A549 treated with CpdA at 1 μM for 4 hours (cell line): Measurements from ENCODE around the gene NPIPB6. TPM values are rescaled to one million over a fixed set of nuclear protein-coding genes. Genes with fewer than 3 reads are reported as not detected.

ENCODE experiments used
- total RNA-seq: library from RNA; stranded (reverse); fragments of 200-300 nt; extraction: Qiagen RNA extraction; gene quantifications from 5 replicates; pipeline ENCODE4 v1.2.3, GENCODE V29; 2022; ENCODE audit warnings: low read depth

The NPIPB6 gene
- 1.3 to 3.3 TPM (median 2.1 TPM) in 5 replicates for total RNA-seq

GRCh38 chr16:28363408-28363807, at the start of gene NPIPB6:
NPIPB6 (minus strand) TSS chr16:28363508; CDS start chr16:28362822, 686 bp downstream.

DNA sequence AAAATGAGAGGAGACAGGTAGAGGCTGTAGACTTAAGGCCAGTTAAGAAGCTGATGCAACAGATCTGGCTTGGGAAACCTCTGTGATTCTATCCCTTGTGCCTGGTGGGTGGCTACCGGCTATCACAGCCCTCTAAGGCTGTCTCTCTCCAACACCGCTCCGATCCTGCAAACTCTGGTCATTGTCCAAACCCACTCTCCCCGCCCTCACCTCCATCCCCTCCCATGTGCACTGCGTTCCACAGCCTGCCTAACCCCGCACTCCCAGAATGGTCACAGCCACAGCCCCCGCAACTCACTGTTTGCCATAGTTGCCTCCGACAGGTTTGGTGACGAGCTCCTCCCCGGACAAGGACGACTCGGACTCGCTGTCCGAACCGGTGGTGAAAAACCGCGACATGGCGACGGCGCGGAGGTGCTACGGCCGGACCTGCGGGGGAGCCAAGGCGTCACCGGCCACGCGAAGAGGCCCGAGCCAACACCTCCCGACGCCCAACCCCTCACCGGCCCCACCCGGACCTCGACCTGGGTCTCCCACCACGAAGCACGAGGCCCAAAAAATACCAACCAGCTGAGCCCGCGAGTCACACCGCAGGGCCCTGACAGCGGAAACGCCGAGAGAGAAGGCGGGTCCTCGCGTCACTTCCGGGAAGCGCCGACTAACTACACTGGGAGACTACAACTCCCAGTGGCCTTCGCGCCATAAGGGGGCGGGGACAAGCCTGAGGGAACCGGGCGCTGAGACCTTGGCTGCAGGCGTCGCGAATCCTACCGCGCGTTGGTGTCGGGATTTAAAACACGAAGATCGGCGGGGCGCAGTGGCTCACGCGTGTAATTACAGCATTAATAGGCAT, 40.1 kb upstream of the NPIPB6 start, which contains the start of gene EIF3CL:
Gene EIF3CL (minus strand): TSS at position 622 of the 853 bp plus-strand sequence. CDS start 223 bp downstream, at position 399.

Other genes starting within 250 kb of the NPIPB6 start
- 81.3 to 109 TPM (median 99.1 TPM) in 5 replicates for gene XPO6, start 151.5 kb downstream of the NPIPB6 start, total RNA-seq
- gene SBK1, start 71.0 kb downstream of the NPIPB6 start, total RNA-seq = 0.22 to 0.38 TPM (median 0.32 TPM) in 5 replicates
- 58.9 to 106 TPM (median 63.8 TPM) in 5 replicates for gene EIF3CL, start 40.3 kb upstream of the NPIPB6 start, total RNA-seq
- 0.13 to 0.39 TPM (median 0.18 TPM) in 3 of 5 replicates, not detected in the others for gene NPIPB7, start 108.8 kb upstream of the NPIPB6 start, total RNA-seq
- gene CLN3, start 128.6 kb upstream of the NPIPB6 start, total RNA-seq = 23.1 to 38.3 TPM (median 29.5 TPM) in 5 replicates
- gene APOBR, start 131.1 kb upstream of the NPIPB6 start, total RNA-seq = 0.03 to 0.07 TPM (median 0.03 TPM) in 3 of 5 replicates, not detected in the others
- not detected in 5 replicates for gene IL27, start 143.3 kb upstream of the NPIPB6 start, total RNA-seq
- 13.3 to 20.6 TPM (median 15.0 TPM) in 5 replicates for gene NUPR1, start 175.5 kb upstream of the NPIPB6 start, total RNA-seq
- gene SGF29, start 190.4 kb upstream of the NPIPB6 start, total RNA-seq = 20.3 to 24.7 TPM (median 21.8 TPM) in 5 replicates
- gene SULT1A2, start 233.5 kb upstream of the NPIPB6 start, total RNA-seq = 0.07 TPM in 1 of 5 replicates, not detected in the others
- gene SULT1A1, start 246.5 kb upstream of the NPIPB6 start, total RNA-seq = 5.0 to 5.5 TPM (median 5.3 TPM) in 5 replicates